Cardiac muscle cell (in vitro differentiated cells and primary cell): Measurements from ENCODE around the gene GPR156. TPM values are rescaled to one million over a fixed set of nuclear protein-coding genes. Genes with fewer than 3 reads are reported as not detected.

ENCODE experiments used
- DNase-seq, 2 donors: peaks; one replicate each; pipeline versions ENCODE4 v3.0.0 to v3.0.0-alpha.2; 2010 to 2017; ENCODE audit warnings: low read depth in 1 of 2, low spot score in 1 of 2
- H3K27ac ChIP-seq: fragments of 200-600 bp; sonication (generic); 2 replicates; pipeline ENCODE4 v1.5.1; 2016
- H3K27me3 ChIP-seq: fragments of 200-600 bp; sonication (generic); 2 replicates; pipeline ENCODE4 v1.6.0; 2016; ENCODE audit warnings: control low read depth
- H3K36me3 ChIP-seq: fragments of 200-600 bp; sonication (generic); 2 replicates; pipeline ENCODE4 v1.5.1; 2016; ENCODE audit warnings: control low read depth
- H3K4me1 ChIP-seq: fragments of 200-600 bp; sonication (generic); 2 replicates; pipeline ENCODE4 v1.8.1; 2017; ENCODE audit warnings: low read depth, mild to moderate bottlenecking, mixed run types
- H3K4me3 ChIP-seq: fragments of 200-600 bp; sonication (generic); 2 replicates; pipeline ENCODE4 v1.5.1; 2016; ENCODE audit warnings: mild to moderate bottlenecking
- H3K9me3 ChIP-seq: fragments of 200-600 bp; sonication (generic); 2 replicates; pipeline ENCODE4 v1.5.1; 2017; ENCODE audit warnings: low read depth, mild to moderate bottlenecking, control low read depth
- polyA plus RNA-seq: library from polyadenylated mRNA; unstranded; fragments of >200 nt; fragmentation: Nextera tagmentation; extraction: Ambion mirVana; gene quantifications from 2 replicates; pipeline ENCODE4 v1.2.1, GENCODE V29; 2016
- total RNA-seq: library from RNA; depleted of rRNA; stranded (reverse); fragments of >200 nt; gene quantifications from 2 replicates; pipeline ENCODE4 v1.2.3, GENCODE V29; 2016
- TF ChIP-seq, protein P1 (sequence below): IDR thresholded peaks from 2 replicates; pipeline ENCODE4 v1.5.1; 2012; ENCODE audit warnings: low read depth, mild to moderate bottlenecking, low read length

The GPR156 gene
- total and polyA plus RNA-seq, 2 experiments from 2014 or later = 0.36 TPM; not detected in 1

DNA sequence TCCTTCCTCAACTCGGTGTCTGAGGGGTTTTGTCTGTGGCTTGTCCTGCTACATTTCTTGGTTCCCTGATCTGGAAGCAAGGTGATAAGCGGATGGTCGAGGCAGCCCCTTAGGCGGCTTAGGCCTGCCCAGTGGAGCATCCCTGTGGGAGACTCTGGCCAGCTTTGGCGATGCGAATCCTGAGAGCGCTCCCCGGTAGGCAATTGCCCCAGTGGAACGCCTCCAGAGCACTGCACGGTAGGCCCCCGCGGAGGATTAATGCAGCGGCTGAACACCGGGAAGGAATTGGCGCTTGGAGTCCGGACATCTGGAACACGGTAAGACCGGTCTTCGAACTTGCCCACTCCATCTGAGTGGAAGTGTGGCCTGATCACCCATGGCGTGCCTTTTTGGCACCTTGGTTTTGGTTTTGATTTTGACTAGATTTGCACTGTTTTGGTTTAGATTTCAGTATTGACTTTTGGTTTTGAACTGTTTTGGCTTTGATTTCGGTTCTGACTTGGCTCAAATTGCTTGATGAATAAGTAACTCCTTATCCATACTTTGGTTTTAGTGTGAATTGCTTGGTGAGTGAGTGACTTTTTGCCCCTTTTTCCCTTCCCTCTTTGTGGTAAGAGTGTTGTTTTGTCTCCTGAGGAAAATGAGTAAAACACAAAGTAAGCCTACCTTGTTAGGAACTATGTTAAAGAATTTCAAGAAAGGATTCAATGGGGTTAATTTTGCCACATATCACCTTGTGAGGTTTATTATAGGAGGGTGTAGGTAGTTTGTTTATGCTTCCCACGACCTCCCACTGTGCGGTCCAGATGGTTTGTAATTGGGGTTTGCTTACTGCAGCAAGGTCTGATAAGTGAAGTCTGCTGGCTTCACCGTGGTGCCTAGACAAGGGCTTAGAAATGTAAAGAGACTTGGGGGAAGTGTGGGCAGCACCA is 27.1 kb upstream of the GPR156 start:
- Histone ChIP-seq H3K27me3 (no peaks in the 10 kb centered on the region), H3K27ac (no peak overlapping the region), H3K36me3 (no peaks in the 10 kb centered on the region), H3K4me3 (no peak overlapping the region), H3K9me3 (no peaks in the 10 kb centered on the region), H3K4me1 (no peaks in the 10 kb centered on the region)
- TF ChIP-seq, protein P1, sequence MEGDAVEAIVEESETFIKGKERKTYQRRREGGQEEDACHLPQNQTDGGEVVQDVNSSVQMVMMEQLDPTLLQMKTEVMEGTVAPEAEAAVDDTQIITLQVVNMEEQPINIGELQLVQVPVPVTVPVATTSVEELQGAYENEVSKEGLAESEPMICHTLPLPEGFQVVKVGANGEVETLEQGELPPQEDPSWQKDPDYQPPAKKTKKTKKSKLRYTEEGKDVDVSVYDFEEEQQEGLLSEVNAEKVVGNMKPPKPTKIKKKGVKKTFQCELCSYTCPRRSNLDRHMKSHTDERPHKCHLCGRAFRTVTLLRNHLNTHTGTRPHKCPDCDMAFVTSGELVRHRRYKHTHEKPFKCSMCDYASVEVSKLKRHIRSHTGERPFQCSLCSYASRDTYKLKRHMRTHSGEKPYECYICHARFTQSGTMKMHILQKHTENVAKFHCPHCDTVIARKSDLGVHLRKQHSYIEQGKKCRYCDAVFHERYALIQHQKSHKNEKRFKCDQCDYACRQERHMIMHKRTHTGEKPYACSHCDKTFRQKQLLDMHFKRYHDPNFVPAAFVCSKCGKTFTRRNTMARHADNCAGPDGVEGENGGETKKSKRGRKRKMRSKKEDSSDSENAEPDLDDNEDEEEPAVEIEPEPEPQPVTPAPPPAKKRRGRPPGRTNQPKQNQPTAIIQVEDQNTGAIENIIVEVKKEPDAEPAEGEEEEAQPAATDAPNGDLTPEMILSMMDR = no peak
- DNase-seq = no peak

DNA sequence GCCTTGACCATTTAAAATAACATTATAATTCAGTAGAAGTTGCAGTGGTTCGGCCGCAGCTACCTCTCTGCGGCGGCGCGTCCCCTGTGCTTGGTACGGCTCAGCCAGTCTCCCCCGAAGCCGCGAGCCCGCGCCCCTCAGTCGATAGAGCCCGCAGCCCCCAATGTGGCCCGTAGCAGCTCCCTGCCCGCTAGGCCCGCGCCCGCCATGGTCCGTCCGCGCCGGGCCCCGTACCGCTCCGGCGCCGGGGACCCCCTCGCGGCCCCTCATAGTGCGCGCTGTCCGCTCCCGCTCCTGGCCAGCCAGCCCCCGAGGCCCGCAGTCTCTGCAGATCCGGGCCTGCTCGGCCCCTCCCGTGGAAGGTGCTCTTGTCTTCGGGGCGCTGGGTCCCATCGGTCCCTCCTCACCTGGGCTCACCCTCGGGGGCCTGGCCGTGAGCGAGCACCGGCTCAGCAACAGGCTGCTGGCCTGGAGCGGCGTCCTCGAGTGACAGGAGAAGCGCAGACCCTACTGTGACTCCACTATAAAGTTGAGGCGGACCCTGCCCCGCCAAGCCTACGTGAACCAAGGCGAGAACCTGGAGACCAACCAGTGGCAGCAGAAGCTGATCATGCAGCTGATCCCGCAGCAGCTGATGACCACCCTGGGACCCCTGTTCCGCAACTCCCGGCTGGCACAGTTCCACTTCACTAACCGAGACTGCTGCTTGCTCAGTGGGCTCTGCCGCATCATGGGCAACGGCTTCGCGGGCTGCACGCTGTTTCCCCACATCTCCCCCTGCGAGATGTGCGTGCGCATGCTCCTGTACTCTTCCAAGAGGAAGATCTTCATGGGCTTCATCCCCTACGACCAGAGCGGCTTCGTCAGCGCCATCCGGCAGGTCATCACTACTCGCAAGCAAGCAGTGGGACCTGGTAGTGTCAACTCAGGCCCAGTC is 21.8 kb upstream of the GPR156 start:
- TF ChIP-seq, protein P1 = no peak
- H3K4me1 ChIP-seq = no peaks in the 10 kb centered on the region
- no peaks in the 10 kb centered on the region for H3K27me3 ChIP-seq
- DNase-seq = no peak
- no peaks in the 10 kb centered on the region for H3K9me3 ChIP-seq
- no peaks in the 10 kb centered on the region for H3K36me3 ChIP-seq
- no peak overlapping the region for H3K27ac ChIP-seq
- no peak overlapping the region for H3K4me3 ChIP-seq

DNA sequence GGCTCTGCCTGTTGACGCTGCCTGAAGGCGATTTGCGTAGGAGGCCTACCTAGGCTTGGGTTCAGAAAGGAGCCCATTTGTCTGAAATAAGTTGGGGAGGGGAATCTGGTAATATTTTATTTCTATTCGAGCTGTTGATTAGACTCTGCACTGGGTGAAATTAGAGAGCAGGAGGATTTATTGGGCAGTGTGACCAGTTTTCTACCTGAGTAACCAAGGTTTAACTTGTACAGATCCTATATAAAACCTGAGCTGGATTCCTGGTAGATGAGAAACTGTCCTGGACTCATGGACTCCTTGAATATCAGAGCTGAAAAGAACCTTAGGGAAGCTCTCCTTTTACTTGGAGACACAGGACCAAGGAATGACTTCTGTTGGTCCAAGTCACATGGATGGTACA is 19.6 kb upstream of the GPR156 start:
- Histone ChIP-seq H3K36me3 (no peaks in the 10 kb centered on the region), H3K4me1 (no peaks in the 10 kb centered on the region), H3K4me3 (no peak overlapping the region), H3K27ac (no peak overlapping the region), H3K27me3 (no peaks in the 10 kb centered on the region), H3K9me3 (no peaks in the 10 kb centered on the region)
- TF ChIP-seq, protein P1 = no peak
- no peak for DNase-seq

DNA sequence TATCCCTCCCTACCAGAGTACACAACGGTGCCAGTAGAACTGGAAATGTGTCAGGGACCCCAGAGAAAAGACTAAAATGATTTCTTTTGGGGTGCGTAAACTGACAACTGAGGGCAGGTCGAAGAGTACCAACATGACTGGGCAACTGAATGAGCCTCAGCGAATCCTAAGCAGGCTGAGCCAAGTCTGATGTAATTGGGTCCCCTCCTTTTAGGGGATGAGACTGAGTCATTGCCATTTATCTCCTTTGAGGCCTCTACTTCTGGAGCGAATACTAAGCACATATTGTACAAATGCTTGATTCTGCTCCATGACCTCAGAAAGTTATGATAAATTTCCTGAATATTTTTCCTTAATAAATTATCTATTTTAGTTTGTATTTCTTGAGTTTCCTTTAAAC is 17.3 kb upstream of the GPR156 start:
- H3K4me3 ChIP-seq = no peak overlapping the region
- no peaks in the 10 kb centered on the region for H3K36me3 ChIP-seq
- TF ChIP-seq, protein P1 = no peak

DNA sequence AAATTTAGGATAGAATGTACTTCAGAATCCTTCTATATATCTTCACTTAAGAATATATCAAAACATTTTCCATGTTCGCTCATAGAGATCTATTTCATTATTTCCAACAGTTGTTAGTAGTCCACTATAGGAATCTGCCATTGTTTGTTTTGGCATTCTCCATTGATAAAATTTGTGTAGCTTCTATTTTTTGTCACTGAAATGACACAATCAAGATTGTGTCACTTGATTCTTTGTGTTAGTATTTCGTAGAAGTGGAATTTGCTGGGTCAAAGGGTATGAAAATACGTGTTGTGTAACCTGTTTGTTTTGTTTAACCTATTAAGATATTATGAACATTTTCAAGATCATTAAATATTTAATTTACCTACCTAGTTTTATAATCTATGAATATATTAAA is 15.9 kb upstream of the GPR156 start:
- Histone ChIP-seq H3K4me3 (no peak overlapping the region), H3K27ac (no peak overlapping the region), H3K9me3 (no peaks in the 10 kb centered on the region), H3K36me3 (no peaks in the 10 kb centered on the region), H3K27me3 (no peaks in the 10 kb centered on the region), H3K4me1 (no peaks in the 10 kb centered on the region)
- DNase-seq = peak in 1 of 2 donors; percentile 6
- TF ChIP-seq, protein P1 = no peak

More for the DNA sequence above, 17.3 kb upstream of the GPR156 start:
- H3K27me3 ChIP-seq = no peaks in the 10 kb centered on the region
- peak in 1 of 2 donors; percentile 64 for DNase-seq
- no peak overlapping the region for H3K27ac ChIP-seq
- no peaks in the 10 kb centered on the region for H3K4me1 ChIP-seq
- no peaks in the 10 kb centered on the region for H3K9me3 ChIP-seq
